NCI-H2196 (cell line): ENCODE measurements around the gene ZBED4.
"Not testable (repeated sequence)": the region's sequence is repeated elsewhere in the genome, so short reads cannot be mapped to it uniquely, and the experiment has no call there.

Experiments
- DNase-seq: peaks from one replicate; lab custom pipeline; 2025; ENCODE audit not compliant: unreplicated experiment; lab: John Stamatoyannopoulos, UW

The ZBED4 gene

DNA sequence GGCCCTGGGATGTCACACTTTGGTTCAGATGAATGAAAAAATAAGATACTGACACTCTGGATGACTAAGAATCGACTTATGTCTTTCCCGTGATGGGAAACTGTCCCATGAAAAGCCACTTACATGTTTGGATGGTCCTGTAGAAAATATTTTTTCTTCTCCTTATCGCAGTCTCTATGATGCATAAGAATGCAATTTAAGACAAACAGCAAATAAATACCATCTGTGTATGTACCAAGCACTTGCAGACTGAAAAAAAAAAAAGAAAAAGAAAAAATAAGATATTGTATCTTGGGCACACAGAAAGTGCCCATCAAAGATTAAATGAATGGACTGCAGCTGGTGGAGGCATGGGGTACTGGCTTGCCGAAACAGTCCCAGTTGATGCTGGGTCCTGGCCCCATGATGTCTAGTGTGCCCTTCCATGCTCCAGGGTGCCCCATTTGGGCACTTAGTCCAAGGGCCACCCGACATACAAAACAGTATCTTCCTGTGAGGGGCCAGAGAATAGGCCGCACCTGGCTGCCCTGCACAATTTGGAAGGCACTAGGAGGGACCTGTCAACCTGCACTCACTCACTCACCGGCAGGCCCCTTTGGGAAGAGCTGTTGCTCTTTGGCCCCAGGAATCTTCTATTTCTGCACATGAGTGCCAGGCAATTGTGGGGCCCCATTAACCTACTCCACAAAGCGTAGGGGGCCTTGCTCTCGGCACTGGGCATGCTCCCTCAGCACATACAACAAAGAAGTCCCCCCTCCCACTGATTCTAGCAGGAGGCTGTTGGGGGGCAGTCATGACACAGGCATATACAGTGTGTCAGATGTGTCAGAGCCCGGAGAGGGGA lies 2.5 kb upstream of the ZBED4 start:
- DNase-seq, result no peak

DNA sequence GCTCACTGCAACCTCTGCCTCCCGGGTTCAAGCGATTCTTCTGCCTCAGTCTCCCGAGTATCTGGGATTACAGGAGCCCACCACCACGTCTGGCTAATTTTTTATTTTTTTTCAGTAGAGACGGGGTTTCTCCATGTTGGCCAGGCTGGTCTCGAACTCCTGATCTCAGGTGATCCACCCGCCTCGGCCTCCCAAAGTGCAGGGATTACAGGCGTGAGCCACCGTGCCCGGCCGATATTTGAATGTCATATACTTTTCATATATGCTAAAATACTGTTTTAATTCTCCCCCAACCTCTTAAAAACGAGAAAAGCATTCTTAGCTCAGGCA lies 1.1 kb upstream of the ZBED4 start:
- DNase-seq, result not testable (repeated sequence)

DNA sequence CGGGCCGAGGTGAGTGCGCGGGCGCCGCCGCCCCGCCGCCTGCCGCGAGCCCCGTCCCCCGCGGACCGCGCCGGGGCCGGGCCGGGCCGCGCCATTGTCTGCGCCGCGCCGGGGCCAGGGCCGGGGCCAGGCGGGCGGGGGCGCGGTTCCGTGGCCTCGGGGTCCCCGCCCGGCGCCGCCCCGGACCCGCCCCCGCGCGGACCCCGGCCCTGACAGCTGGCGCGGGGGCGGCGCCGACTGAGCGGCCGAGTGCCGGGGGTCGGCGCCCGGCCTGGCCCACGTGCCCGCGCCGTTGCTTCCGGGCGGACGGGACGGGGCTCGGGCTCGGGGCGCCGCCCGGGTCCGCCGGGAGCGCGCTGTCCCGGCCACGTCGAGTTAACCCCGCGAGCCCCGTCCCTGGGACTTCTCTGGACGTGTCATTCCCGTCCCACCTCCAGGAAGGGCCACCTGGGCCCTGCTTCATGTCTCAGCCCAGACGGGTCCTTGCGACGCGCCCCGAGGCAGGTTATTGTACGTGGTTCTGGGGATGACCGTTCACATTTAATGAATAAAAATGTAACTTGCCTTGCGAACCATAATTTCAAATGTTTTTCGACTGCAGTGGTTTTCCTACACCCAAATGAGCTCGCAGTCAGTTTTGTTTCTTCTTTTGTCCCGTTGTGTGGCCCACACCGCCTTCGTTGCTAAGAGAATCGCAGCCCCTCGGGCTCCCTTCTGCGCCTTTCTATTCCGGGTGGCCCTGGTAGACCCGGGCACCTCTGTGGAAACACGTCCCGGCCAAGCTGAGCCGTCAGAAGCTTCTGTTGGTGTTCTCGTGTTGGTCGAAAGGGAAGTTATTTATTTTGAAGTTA lies 562 bp downstream of the ZBED4 start:
- DNase-seq, result no peak

DNA sequence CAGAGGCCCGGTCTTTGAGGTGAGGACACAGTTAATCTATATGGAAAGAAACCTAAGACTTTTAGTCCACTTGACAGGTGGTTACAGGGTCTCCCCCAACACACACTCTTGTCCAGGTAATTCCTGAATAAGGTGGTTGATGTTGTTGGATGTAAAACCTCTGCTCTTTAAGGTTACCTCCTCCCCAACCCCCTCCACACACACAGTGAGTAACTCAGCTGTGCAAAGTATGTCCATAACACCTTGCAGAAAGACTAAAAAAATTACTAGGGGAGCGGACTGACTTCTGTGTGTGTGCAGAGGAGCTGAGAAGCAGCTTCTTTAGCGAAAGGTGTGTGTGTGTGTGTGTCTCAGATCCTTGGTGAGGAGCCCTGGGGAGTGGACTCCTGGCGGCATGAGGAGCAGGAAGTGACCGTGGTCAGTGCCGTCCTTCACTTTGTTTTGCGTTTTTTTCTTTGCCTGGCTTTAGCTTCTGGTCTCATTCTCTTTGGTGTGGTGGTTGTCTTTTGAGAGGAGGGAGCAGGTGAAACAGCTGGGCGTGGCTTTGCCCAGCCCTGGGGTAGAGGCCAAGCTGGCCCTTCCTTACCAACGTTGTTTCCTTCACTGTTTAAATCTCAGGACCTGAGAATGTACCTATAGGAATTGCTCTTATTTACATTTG lies 1.7 kb downstream of the ZBED4 start:
- DNase-seq, result no peak

DNA sequence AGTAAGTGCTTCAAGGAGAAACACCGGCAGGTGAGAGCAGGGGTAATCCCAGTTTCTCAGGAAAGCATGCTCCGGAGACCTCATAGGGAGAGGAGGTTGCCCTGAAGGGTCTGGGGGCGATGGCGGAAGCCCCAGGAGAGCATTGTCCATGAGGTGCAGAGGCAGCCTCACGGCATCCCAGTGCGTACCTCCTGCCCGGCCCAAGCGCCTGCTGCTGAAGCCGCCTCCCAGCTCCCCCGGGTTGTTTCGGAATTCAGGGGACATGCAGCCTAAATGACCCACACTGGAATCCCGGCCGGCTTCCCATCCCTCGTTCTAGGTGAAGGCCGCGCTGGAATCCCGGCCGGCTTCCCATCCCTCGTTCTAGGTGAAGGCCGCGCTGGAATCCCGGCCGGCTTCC lies 2.7 kb downstream of the ZBED4 start:
- no peak for DNase-seq

DNA sequence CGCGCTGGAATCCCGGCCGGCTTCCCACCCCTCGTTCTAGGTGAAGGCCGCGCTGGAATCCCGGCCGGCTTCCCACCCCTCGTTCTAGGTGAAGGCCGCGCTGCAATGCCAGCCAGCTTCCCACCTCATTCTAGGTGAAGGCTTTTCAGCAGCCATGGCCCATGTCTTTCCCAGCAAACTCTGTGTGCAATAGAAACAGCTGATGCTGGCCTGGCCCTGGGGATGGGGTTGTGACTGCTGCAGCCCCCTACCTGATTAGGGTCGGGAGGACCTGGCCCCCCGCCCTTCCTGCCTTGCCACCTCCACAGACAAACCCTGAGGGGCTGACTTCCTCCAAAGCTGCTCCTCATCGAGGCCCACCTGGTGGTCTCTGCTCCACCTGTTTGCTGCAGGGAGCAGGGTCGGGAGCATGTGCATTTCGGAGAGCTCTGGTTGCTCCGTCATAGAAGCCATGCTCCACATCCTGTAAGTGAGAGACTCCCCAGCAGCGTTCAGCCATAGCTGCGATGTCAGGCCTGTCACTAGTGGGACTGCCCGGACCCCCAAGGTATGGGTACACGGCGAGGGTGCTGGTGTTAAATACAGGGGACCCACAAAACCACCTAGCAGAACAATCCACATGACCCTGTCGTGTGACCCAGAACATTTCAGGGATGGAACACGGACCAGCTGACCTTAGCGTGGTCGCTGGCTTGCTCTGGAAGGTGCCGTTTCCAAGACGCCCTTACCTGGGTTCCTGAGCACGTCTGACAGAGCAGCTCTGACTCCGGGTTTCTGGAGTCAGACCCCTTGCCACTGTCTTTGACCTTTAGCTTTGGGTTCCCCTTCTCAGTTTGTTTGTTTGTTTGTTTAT lies 3.3 kb downstream of the ZBED4 start:
- DNase-seq, result no peak

DNA sequence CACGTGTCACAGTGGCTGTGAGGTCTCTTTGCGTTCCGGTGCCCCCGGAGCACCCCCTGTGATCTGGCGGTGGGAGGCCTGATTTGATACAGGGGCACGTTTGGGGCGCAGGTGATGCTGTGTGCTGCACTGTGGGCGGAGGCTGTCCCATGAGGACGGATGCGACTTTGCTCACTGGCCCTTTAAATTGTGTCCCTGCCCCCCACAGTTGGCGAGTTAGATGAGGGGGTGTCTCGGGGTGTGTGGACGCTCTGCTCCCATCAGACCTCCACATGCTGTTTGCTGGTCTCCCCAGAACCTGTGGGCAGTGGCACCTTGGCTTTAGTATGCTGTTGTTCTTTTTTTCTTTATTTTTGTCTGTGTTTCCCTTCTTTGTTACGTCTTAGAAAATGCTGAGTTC lies 5.2 kb downstream of the ZBED4 start:
- no peak for DNase-seq

DNA sequence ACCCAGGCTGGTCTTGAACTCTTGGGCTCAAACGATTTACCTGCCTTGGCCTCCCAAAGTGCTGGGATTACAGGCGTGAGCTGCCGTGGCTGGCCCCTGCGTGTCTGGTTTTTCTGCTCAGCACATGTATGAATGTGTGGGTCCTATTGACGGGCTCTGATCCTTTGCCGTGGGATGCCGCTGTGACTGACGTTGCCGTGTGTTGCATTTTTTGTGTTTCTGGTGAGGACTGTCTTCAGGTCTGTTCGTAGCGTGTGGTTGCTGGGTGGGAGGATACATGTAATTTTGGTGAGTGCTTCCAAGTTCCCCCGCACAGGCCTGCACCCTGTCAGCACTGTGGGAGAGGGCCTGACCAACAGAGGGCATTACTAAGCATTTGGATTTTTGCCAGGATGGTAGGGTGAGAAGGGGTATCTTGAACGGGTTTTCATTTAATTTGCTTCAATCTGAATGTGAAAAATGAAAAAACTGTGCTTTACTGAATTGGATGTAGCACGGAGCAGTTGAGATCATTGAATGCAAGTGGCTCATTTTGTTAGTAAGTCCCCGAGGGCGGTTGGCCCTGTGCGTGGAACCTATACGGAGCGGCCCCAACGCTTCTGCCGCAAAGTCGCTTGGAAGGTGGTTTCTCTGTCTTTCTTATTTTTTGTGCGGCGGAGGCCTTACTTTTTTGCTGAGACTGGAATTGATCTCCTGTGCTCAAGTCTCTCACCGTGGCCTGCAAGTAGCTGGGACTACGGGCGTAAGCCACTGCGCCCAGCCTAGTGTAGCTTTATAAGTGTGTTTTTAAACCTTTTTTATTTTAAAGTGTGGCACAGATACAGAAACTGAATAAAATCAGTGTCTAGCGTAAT lies 8.2 kb downstream of the ZBED4 start:
- DNase-seq, result no peak

DNA sequence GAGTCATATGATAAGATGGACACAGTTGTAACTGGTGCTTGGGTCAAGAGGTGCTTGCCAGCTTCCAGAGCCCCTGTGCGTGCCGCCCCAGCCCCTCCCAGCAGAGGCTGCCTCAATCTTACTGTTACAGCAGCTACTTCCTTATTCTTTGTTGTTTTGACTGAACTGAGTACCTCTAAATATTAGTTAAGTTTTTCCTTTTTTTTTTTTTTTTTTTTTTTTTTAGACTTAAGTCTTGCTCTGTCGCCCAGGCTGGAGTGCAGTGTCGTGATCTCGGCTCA lies 8.8 kb downstream of the ZBED4 start:
- DNase-seq, result no peak

DNA sequence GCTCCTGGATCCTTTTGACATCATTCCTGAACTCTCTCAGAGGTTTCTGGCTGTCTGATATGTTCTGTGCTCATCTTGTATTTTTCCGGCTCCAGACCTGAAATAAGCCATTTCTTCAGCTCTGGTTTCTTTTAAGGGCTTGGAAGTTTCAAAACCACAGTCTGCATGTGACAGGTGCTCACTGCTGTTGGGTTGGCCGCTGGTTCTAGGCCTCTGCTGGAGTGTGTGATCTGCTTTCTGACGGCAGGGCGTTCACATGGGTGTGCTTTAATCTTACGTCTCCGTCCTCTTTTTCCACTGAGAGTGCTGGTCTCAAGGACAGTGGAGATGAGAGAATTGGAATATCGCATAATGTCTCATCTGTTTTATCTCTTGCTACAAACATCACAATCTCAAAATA lies 10.3 kb downstream of the ZBED4 start:
- no peak for DNase-seq

DNA sequence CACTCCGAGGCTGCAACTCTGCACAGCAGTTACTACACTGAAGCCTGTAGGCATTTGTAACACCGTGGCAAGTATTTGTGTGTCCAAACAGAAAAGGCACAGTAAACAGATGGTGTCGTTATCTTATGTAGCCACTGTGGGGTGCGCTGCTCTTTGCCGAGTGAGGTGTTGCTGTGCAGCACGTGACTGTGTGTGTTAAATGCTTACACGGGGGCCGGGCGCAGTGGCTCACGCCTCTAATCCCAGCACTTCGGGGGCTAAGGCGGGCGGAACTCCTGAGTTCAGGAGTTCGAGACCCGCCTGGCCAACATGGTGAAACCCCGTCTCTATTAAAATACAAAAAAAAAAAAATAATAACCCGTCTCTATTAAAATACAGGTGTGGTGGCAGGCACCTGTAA lies 11.5 kb downstream of the ZBED4 start:
- DNase-seq, result no peak

DNA sequence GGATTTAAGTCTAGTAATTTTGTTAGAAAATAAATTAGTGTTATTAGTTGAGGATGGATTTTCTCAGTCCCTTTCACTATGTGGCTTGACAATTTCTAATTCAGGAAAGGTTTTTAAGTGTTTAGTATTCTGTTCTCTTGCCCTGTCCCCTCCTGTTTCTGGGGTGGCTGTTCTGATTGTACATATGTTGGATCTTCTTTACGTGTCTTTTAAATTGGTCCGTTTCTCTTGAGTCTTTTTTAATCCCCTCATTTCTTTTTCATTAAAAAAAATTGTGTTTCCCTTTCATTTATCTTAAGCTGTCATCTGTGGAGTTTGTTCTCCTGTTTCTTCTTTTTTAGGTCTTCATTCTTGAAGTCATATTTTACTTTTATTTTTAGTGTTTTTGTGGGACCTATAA lies 12.5 kb downstream of the ZBED4 start:
- no peak for DNase-seq

DNA sequence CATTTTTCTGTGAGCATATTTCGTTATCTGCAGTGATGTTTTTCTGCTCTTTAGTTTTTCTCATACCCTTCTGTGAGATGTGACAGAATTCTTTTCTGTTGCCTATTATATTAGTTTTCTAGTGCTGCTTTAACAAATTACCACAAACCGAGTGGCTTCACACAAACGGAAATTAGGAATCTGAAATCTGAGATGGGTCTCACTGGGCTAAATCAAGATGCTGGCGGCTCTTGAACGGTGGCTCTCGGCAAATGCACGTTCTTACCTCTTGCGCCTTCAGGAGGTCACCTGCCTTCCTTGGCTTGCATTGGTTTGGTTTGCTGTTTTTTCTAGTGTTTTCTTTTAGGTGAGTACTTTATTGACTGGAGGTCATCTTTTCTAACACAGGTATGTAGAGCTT lies 13.0 kb downstream of the ZBED4 start:
- no peak for DNase-seq

DNA sequence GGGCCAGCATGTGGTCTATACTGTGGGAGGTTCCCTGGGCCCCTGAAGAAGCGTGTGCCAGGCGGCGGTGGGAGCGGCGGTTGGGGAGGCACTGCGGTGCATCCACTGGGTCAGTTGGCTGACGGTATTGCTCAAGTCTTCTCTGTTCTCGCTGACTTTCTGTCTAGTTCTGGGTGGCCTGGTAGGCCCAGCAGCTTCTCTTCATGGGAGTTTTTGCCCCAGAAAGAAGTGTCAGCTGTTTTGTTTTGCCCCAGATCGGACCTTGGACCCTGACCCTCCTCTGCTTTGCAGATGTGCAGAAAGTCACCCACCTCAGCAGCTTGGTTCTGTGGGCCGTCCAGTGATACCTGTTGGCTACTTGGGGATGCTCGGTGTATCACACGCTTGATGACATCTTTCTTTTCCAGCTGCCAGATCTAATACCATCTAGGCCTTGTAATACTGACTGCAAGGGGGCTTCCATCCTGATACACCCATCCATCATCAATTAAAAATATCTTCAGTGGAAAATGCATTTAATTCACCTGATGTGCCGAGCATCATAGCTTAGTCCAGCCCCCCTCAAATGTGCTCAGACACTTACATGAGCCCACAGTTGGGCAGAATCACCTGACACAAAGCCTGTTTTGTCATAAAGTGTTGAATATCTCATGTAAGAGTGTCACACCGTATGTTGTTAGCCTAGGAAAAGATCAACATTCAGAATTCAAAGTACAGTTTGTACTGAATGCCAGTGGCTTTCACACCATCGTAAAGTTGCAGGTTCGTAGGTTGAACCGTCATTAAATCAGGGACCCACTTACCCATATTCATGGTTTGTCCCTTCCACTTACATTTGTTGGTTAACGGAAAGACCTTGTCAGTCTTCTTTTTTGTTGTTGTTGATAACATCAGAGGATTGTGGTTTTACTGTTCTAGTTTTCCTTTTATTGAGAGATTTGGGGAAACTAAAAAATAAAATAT lies 13.9 kb downstream of the ZBED4 start:
- no peak for DNase-seq

DNA sequence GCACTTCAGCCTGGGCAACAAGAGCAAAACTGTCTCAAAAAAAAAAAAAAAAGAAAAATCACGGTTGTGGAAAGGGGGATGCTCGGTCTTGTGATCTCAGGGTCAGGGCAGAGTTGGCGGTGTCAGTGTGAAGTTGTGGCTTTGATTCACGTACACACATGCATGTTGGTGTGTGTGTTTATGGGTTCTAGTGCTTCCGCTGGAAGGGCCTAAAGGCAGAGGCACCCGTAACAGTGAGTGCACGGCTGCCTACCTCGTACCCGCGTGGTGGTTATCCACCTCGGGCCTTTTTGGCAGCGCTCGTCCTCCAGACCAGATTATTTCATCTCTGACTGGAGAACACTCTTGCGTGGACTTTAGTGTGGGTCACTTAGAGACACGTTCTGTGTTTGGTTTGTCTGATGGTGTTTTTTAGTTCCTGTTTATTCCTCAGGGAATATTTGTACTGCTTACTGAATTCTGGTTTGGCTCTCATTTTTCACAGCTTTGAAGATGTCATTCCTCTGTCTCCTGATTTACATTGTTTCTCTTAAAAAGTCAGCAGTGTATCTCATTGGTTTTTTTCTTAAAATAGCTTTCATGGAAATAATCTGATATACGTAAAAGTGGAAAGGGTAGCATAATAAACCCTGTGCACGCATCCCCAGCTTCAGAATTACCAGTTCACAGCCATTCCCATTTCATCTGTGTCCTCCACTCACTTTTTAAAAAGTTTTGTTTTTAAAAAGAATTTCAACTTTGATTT lies 15.6 kb downstream of the ZBED4 start:
- DNase-seq, result no peak

DNA sequence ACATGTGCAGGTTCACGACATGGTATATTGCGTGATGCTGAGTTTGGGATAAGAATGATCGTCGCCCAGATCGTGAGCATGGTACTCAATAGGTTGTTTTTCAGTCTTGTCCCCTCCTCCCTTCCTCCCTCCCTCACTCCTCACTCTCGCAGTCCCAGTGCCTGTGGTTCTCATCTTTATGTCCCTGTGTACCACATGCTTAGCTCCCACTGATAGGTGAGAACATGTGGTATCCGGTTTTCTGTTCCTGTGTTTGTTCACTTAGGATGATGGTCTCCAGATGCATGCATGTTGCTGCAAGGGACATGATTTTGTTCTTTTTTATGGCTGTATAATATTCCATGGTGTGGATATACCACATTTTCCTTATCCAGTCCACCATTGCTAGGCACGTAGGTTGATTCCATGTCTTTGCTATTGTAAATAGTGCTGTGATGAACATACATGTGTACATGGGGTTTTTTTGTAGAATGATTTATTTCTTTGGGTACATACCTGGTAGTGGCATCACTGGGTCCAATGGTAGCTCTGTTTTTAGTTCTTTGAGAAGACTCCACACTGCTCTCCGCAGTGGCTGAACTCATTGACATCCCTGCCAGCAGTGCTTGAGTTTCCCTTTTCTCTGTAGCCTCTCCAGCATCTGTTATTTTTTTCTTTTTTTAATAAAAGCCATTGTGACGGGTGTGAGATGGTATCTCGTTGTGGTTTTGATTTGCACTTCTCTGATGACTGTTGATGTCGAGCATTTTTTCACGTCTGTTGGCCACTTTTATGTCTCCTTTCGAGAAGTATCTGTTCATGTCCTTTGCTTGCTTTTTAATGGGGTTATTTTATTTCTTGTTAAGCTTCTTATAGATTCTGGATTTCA lies 16.4 kb downstream of the ZBED4 start:
- DNase-seq, result no peak

DNA sequence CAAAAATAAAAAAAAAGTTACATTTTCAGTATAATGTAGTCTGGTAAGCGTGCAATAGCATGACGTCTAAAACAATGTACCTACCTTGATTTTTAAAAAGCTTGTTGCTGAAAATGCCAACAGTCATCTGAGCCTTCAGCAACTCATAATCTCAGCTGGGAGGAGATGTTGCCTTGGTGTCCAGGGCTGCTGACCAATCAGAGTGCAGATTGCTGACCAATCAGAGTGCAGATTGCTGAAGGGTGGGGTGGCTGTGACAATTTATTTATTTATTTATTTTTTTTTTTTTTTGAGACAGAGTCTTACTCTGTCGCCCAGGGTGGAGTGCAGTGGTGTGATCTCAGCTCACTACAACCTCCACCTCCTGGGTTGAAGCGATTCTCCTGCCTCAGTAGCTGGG lies 17.8 kb downstream of the ZBED4 start:
- no peak for DNase-seq

DNA sequence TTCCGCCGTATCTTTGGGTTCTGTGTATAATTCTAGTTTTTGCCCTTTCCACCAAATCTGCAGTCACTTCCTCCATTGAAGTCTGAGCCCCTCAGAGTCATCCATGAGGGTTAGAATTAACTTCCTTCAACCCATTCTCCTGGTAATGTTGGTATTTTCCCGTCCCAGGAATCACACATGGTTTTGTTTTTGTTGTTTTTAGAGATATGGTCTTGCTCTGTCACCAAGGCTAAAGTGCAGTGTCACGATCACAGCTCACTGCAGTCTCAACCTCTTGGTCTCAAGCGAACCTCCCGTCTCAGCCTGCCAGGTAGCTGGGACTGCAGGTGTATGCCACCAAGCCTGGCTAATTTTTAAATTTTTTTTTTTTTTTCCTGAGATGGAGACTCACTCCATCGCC lies 18.7 kb downstream of the ZBED4 start:
- DNase-seq, result no peak
